ENCODE data around the gene WDR45B. TPM values are rescaled to one million over a fixed set of nuclear protein-coding genes. Genes with fewer than 3 reads are reported as not detected.

WDR45B gene
- total RNA-seq, 1 experiment from 2014 or later: 132 TPM

DNA sequence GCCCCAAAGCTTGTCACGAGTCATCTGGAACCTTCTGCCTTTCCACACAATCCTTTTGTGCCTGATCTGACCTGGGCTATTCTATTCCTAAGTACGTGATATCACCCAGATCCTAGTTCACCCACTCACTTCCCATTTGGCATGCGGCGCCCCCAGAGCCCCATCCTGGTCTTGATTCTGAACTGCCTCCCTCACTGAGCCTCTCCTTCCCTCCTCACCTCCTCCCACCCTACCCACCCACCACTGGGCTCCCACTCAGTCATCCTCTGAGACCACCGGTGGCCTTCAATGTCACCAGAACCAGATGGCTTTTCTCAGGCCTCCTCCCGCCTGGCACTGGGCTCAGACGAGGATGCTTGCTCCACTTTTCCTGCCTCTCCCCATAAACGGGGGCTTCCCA is 18.5 kb downstream of the WDR45B start:
- Histone ChIP-seq H3K9me3 (ENCODE audit: control insufficient read depth, insufficient read depth, low read depth, low read length) (no peaks in the 10 kb centered on the region), H3K4me1 (ENCODE audit: control insufficient read depth, insufficient read depth, low read length) (no peaks in the 10 kb centered on the region), H3K4me3 (ENCODE audit: low read depth in 2 of 2, low read length in 2 of 2) (no peak overlapping the region), H3K27me3 (ENCODE audit: control insufficient read depth, insufficient read depth, low read length) (no peaks in the 10 kb centered on the region), H3K36me3 (ENCODE audit: control insufficient read depth, insufficient read depth, low read length) (peaks cover 8% of the 10 kb centered on the region), H3K27ac (ENCODE audit: low read length) (no peak overlapping the region)
- ATAC-seq (no peak), DNase-seq (ENCODE audit: low read depth, low spot score) (no peak)
- TF ChIP-seq CTCF (IDR thresholded peaks at IDR 0.05): no peak
- no peak for TF ChIP-seq SIN3A (IDR thresholded peaks at IDR 0.05; ENCODE audit: borderline replicate concordance, insufficient read depth, low read depth, low read length)
- TF ChIP-seq REST (IDR thresholded peaks at IDR 0.05; ENCODE audit: insufficient read depth in 1 of 2, low read depth in 2 of 2, low read length in 1 of 2): no peak
- intact Hi-C loops (cut with micrococcal nuclease; ENCODE audit: unreplicated experiment) (no loop called here), in situ Hi-C loops (cut with HindIII; ENCODE audit: low pct_unique_long_range_greater_than_20kb, low sequenced_read_pairs) (no loop called here)
- POLR2A ChIA-PET: no interaction called here
- CTCF ChIA-PET: no interaction called here
- no TSS peak for BruUV-seq (replicated peaks)

GRCh38 chr17:82627405-82627804 is 20.8 kb downstream of the WDR45B start:
- POLR2A ChIA-PET: no interaction called here
- intact Hi-C loops (cut with micrococcal nuclease; ENCODE audit: unreplicated experiment): no loop called here
- Histone ChIP-seq H3K36me3 (ENCODE audit: control insufficient read depth, insufficient read depth, low read length) (peaks cover 12% of the 10 kb centered on the region), H3K27ac (ENCODE audit: low read length) (no peak overlapping the region), H3K9me3 (ENCODE audit: control insufficient read depth, insufficient read depth, low read depth, low read length) (no peaks in the 10 kb centered on the region), H3K4me3 (ENCODE audit: low read depth in 2 of 2, low read length in 2 of 2) (no peak overlapping the region), H3K4me1 (ENCODE audit: control insufficient read depth, insufficient read depth, low read length) (no peaks in the 10 kb centered on the region), H3K27me3 (ENCODE audit: control insufficient read depth, insufficient read depth, low read length) (no peaks in the 10 kb centered on the region)
- no peak; the same call in 1 of the 2 replicates for ATAC-seq
- CTCF ChIA-PET: interaction anchor here (0.6 kb wide), 1 partner anchor 134 kb away, joined by 4 read pairs; no protein-coding TSS in a partner anchor
- in situ Hi-C loops (cut with HindIII; ENCODE audit: low pct_unique_long_range_greater_than_20kb, low sequenced_read_pairs): no loop called here
- TF ChIP-seq SIN3A (IDR thresholded peaks at IDR 0.05; ENCODE audit: borderline replicate concordance, insufficient read depth, low read depth, low read length): no peak
- TF ChIP-seq CTCF (IDR thresholded peaks at IDR 0.05): no peak
- no TSS peak for BruUV-seq (replicated peaks)
- DNase-seq (ENCODE audit: low read depth, low spot score): no peak

DNA sequence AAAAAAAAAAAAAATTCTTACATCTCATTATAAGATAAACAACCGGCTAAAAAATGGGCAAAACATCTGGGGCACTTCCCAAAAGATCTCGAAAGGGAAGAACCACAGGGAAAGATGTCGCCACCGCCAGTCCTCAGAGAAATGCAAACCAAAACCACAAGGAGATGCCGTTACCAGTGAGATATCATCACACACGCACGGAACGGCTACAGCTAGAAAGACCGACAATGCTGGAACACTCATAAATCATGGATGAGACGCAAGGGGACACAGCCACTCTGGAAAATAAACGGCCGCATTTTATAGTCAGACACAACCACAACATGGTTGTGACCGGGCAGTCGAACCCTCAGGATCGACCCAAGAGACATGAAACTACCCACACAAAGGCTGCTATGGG is 24.5 kb downstream of the WDR45B start:
- Histone ChIP-seq H3K36me3 (ENCODE audit: control insufficient read depth, insufficient read depth, low read length) (peaks cover 16% of the 10 kb centered on the region), H3K27ac (ENCODE audit: low read length) (no peak overlapping the region), H3K9me3 (ENCODE audit: control insufficient read depth, insufficient read depth, low read depth, low read length) (no peaks in the 10 kb centered on the region), H3K4me3 (ENCODE audit: low read depth in 2 of 2, low read length in 2 of 2) (no peak overlapping the region), H3K4me1 (ENCODE audit: control insufficient read depth, insufficient read depth, low read length) (no peaks in the 10 kb centered on the region), H3K27me3 (ENCODE audit: control insufficient read depth, insufficient read depth, low read length) (no peaks in the 10 kb centered on the region)
- DNase-seq (ENCODE audit: low read depth, low spot score) (no peak), ATAC-seq (no peak)
- POLR2A ChIA-PET: no interaction called here
- no TSS peak for BruUV-seq (replicated peaks)
- in situ Hi-C loops (cut with HindIII; ENCODE audit: low pct_unique_long_range_greater_than_20kb, low sequenced_read_pairs): no loop called here
- TF ChIP-seq CTCF (IDR thresholded peaks at IDR 0.05) (no peak), REST (IDR thresholded peaks at IDR 0.05; ENCODE audit: insufficient read depth in 1 of 2, low read depth in 2 of 2, low read length in 1 of 2) (no peak), POLR2AphosphoS5 (IDR thresholded peaks at IDR 0.05; ENCODE audit: low read depth, low read length) (no peak), SIN3A (IDR thresholded peaks at IDR 0.05; ENCODE audit: borderline replicate concordance, insufficient read depth, low read depth, low read length) (no peak), TCF7L2 (IDR thresholded peaks at IDR 0.05; ENCODE audit: low read depth, low read length) (no peak)
- intact Hi-C loops (cut with micrococcal nuclease; ENCODE audit: unreplicated experiment): no loop called here
- CTCF ChIA-PET: no interaction called here
